DND-41 (cell line): ENCODE results near the gene ABCC4.

Experiments used
- ATAC-seq: fragments of 200-7000 bp; cut with Tn5 transposase; 3 replicates; pipeline ENCODE4 v1.9.1; 2021; ENCODE audit warnings: low read depth; ENCODE audit not compliant: insufficient read depth
- DNase-seq: peaks from one replicate; pipeline ENCODE4 v3.0.0-alpha.2; 2020
- H2AFZ ChIP-seq: 2 replicates; pipeline ENCODE4 v1.6.0; 2012; ENCODE audit warnings: low read depth, low read length
- H3K27ac ChIP-seq: 2 replicates; pipeline ENCODE4 v1.5.1; 2012; ENCODE audit warnings: low read length, inconsistent platforms
- H3K27me3 ChIP-seq: fragments of 200-600 bp; sonication (generic); 2 replicates; pipeline ENCODE4 v1.6.0; 2012; ENCODE audit warnings: low read length, mild to moderate bottlenecking, inconsistent platforms; ENCODE audit not compliant: insufficient read depth, poor library complexity
- H3K36me3 ChIP-seq: 2 replicates; pipeline ENCODE4 v1.5.1; 2012; ENCODE audit warnings: low read length, inconsistent platforms; ENCODE audit not compliant: insufficient read depth
- H3K4me1 ChIP-seq: 2 replicates; pipeline ENCODE4 v1.5.1; 2012; ENCODE audit warnings: mild to moderate bottlenecking, low read length; ENCODE audit not compliant: insufficient read depth
- H3K4me2 ChIP-seq: 2 replicates; pipeline ENCODE4 v1.6.0; 2012; ENCODE audit warnings: mild to moderate bottlenecking, moderate library complexity, low read length, inconsistent platforms; ENCODE audit not compliant: insufficient read depth
- H3K4me3 ChIP-seq, 2 experiments: fragments of 200-600 bp in 1 of 2; shearing (Covaris generic) in 1 of 2; 2 replicates each; pipeline ENCODE4 v1.5.1; 2012 to 2016; ENCODE audit warnings: inconsistent platforms in 2 of 2, low read length in 2 of 2, mild to moderate bottlenecking in 2 of 2, low read depth in 1 of 2, moderate library complexity in 1 of 2
- H3K79me2 ChIP-seq: 2 replicates; pipeline ENCODE4 v1.6.0; 2012; ENCODE audit warnings: low read length, inconsistent platforms; ENCODE audit not compliant: insufficient read depth
- H3K9ac ChIP-seq: 2 replicates; pipeline ENCODE4 v1.6.0; 2012; ENCODE audit warnings: low read depth, mild to moderate bottlenecking, inconsistent platforms, low read length, moderate library complexity
- H3K9me3 ChIP-seq: 2 replicates; pipeline ENCODE4 v1.5.1; 2012; ENCODE audit warnings: low read length, moderate library complexity, mild to moderate bottlenecking, inconsistent platforms; ENCODE audit not compliant: insufficient read depth, severe bottlenecking
- H4K20me1 ChIP-seq: 2 replicates; pipeline ENCODE4 v1.6.0; 2012; ENCODE audit warnings: low read length; ENCODE audit not compliant: insufficient read depth
- EZH2 ChIP-seq: IDR thresholded peaks from 3 replicates; pipeline ENCODE4 v1.6.1; 2012; ENCODE audit warnings: borderline replicate concordance, low read depth, mild to moderate bottlenecking, moderate library complexity, low read length, inconsistent platforms; ENCODE audit not compliant: severe bottlenecking
- TF ChIP-seq, protein P1 (sequence below): IDR thresholded peaks from 2 replicates; pipeline ENCODE4 v1.5.1; 2012; ENCODE audit warnings: borderline replicate concordance, low read length, moderate library complexity, mild to moderate bottlenecking; ENCODE audit not compliant: poor library complexity, severe bottlenecking; ENCODE audit errors: extremely low read depth

ABCC4 gene

GRCh38 chr13:95245071-95245470, 56.2 kb downstream of the ABCC4 start:
- Histone ChIP-seq H3K9ac (no peak overlapping the region), H3K27me3 (no peaks in the 10 kb centered on the region), H3K9me3 (no peaks in the 10 kb centered on the region), H3K4me2 (no peak overlapping the region), H4K20me1 (no peaks in the 10 kb centered on the region), H3K27ac (no peak overlapping the region), H3K4me1 (no peaks in the 10 kb centered on the region), H3K4me3 (no peak overlapping the region), H3K79me2 (no peaks in the 10 kb centered on the region), H3K36me3 (no peaks in the 10 kb centered on the region), H2AFZ (no peak overlapping the region)
- no peak for TF ChIP-seq EZH2
- TF ChIP-seq, protein P1, sequence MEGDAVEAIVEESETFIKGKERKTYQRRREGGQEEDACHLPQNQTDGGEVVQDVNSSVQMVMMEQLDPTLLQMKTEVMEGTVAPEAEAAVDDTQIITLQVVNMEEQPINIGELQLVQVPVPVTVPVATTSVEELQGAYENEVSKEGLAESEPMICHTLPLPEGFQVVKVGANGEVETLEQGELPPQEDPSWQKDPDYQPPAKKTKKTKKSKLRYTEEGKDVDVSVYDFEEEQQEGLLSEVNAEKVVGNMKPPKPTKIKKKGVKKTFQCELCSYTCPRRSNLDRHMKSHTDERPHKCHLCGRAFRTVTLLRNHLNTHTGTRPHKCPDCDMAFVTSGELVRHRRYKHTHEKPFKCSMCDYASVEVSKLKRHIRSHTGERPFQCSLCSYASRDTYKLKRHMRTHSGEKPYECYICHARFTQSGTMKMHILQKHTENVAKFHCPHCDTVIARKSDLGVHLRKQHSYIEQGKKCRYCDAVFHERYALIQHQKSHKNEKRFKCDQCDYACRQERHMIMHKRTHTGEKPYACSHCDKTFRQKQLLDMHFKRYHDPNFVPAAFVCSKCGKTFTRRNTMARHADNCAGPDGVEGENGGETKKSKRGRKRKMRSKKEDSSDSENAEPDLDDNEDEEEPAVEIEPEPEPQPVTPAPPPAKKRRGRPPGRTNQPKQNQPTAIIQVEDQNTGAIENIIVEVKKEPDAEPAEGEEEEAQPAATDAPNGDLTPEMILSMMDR: no peak
- no peak for DNase-seq
- ATAC-seq: no peak

DNA sequence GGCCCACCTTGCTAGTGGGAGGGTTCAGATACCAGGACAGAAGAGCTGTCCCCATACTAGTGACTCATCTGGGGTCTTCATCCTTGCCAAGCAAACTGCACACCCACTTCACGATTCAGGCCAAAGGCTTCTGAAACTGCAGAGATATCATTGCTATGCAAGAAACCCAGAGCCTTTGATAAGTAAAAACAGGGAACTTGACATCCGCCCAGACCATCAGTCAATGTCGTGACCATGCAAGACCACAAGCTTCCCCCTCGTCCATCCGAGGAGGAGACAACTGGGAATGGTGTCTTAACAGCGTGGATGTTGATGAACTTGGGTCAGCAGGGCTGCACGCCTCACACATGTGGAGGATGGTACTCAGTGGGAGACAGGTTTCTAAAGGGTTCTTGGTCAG, 58.0 kb downstream of the ABCC4 start:
- ATAC-seq (no peak), DNase-seq (no peak)
- H3K27me3 ChIP-seq: no peaks in the 10 kb centered on the region
- no peak overlapping the region for H3K27ac ChIP-seq
- TF ChIP-seq, protein P1: no peak
- no peak for TF ChIP-seq EZH2
- no peak overlapping the region for H3K4me3 ChIP-seq
- no peaks in the 10 kb centered on the region for H3K36me3 ChIP-seq
- no peak overlapping the region for H2AFZ ChIP-seq
- no peak overlapping the region for H3K4me2 ChIP-seq
- no peaks in the 10 kb centered on the region for H3K9me3 ChIP-seq
- no peak overlapping the region for H3K9ac ChIP-seq
- no peaks in the 10 kb centered on the region for H3K4me1 ChIP-seq
- no peaks in the 10 kb centered on the region for H4K20me1 ChIP-seq
- no peaks in the 10 kb centered on the region for H3K79me2 ChIP-seq

GRCh38 chr13:95241321-95241720, 59.9 kb downstream of the ABCC4 start:
- no peak overlapping the region for H2AFZ ChIP-seq
- DNase-seq (no peak), ATAC-seq (no peak)
- no peak overlapping the region for H3K27ac ChIP-seq
- no peaks in the 10 kb centered on the region for H3K9me3 ChIP-seq
- H3K4me2 ChIP-seq: no peak overlapping the region
- H3K79me2 ChIP-seq: no peaks in the 10 kb centered on the region
- no peaks in the 10 kb centered on the region for H3K36me3 ChIP-seq
- H4K20me1 ChIP-seq: no peaks in the 10 kb centered on the region
- TF ChIP-seq, protein P1: no peak
- TF ChIP-seq EZH2: no peak
- no peaks in the 10 kb centered on the region for H3K27me3 ChIP-seq
- no peaks in the 10 kb centered on the region for H3K4me1 ChIP-seq
- H3K4me3 ChIP-seq: no peak overlapping the region
- no peak overlapping the region for H3K9ac ChIP-seq

- no peaks in the 10 kb centered on the region for H3K4me1 ChIP-seq
- no peak overlapping the region for H3K27ac ChIP-seq
- H2AFZ ChIP-seq: no peak overlapping the region
- no peaks in the 10 kb centered on the region for H3K36me3 ChIP-seq
- H3K4me3 ChIP-seq: no peak overlapping the region
- H4K20me1 ChIP-seq: no peaks in the 10 kb centered on the region
- no peak for DNase-seq
- H3K9me3 ChIP-seq: no peaks in the 10 kb centered on the region
- no peaks in the 10 kb centered on the region for H3K27me3 ChIP-seq
- H3K9ac ChIP-seq: no peak overlapping the region
- H3K79me2 ChIP-seq: no peaks in the 10 kb centered on the region
- ATAC-seq: no peak
- H3K4me2 ChIP-seq: no peak overlapping the region
- no peak for TF ChIP-seq EZH2
Observed at GRCh38 chr13:95239283-95239682, 62.0 kb downstream of the ABCC4 start.
